ENCODE measurements around the gene CAMK1D.

DNA sequence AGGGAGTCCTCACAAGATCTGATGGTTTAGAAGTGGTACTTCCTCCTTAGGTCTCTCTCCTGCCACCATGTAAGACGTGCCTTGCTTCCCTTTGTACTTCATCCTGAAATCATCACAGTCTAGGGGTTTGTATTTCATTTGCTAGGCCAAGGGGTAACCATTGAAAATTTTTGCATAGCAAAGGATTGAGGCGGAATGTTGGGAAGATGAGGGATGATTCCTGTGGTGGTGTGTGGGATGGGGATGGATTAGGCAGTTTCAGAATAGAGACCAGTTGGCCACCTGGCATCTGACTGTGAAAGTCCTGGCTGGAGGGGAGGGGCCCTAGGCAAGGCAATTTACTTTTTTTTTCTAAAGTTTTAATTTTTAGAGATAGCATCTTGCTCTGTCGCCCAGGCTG, 222.9 kb downstream of the CAMK1D start:
- TF ChIP-seq, protein P1, sequence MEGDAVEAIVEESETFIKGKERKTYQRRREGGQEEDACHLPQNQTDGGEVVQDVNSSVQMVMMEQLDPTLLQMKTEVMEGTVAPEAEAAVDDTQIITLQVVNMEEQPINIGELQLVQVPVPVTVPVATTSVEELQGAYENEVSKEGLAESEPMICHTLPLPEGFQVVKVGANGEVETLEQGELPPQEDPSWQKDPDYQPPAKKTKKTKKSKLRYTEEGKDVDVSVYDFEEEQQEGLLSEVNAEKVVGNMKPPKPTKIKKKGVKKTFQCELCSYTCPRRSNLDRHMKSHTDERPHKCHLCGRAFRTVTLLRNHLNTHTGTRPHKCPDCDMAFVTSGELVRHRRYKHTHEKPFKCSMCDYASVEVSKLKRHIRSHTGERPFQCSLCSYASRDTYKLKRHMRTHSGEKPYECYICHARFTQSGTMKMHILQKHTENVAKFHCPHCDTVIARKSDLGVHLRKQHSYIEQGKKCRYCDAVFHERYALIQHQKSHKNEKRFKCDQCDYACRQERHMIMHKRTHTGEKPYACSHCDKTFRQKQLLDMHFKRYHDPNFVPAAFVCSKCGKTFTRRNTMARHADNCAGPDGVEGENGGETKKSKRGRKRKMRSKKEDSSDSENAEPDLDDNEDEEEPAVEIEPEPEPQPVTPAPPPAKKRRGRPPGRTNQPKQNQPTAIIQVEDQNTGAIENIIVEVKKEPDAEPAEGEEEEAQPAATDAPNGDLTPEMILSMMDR (optimal IDR thresholded peaks at IDR 0.05 in 1 of 3, IDR thresholded peaks at IDR 0.05 in 1 of 3, conservative IDR thresholded peaks at IDR 0.05 in 1 of 3; ENCODE audit: extremely low read depth in 1 of 3, insufficient read depth in 2 of 3, low read length in 3 of 3) = no peak
- no peak for TF ChIP-seq EZH2 (IDR thresholded peaks at IDR 0.05; ENCODE audit: low read length)

Measured in keratinocyte (primary cell).